Endometrial microvascular endothelial cells (primary cell): ENCODE measurements around the gene RTP5. TPM values are rescaled to one million over a fixed set of nuclear protein-coding genes. Genes with fewer than 3 reads are reported as not detected.
"Not testable (repeated sequence)": the region's sequence is repeated elsewhere in the genome, so short reads cannot be mapped to it uniquely, and the experiment has no call there.

Experiments used
- in situ Hi-C: cut with HindIII; loops from 2 replicates; pipeline ENCODE4 v1.10.0; 2017; ENCODE audit warnings: low sequenced_read_pairs, low pct_unique_long_range_greater_than_20kb; ENCODE audit errors: inconsistent ontology term
- total RNA-seq: library from RNA; depleted of rRNA; stranded (reverse); fragments of >200 nt; gene quantifications from one replicate; pipeline ENCODE4 v1.2.3, GENCODE V29; 2015; ENCODE audit errors: inconsistent ontology term

RTP5 gene
- total RNA-seq, 1 donor from 2014 or later = not detected

- in situ Hi-C loops = no loop called here
These were observed 2.5 kb upstream of the RTP5 start for GRCh38 chr2:241866790-241867645.

GRCh38 chr2:241867776-241868420, 1.6 kb upstream of the RTP5 start:
- in situ Hi-C loops = no loop called here

- in situ Hi-C loops = no loop called here
These were observed 858 bp upstream of the RTP5 start for GRCh38 chr2:241868661-241869081.

- in situ Hi-C loops = no loop called here
These were observed 582 bp downstream of the RTP5 start for GRCh38 chr2:241870081-241870541.

- in situ Hi-C loops = no loop called here
These were observed 1.3 kb downstream of the RTP5 start for GRCh38 chr2:241870611-241871537.

- in situ Hi-C loops = no loop called here
These were observed 2.2 kb downstream of the RTP5 start for GRCh38 chr2:241871538-241872312.

- in situ Hi-C loops = no loop called here
These were observed 2.7 kb downstream of the RTP5 start for GRCh38 chr2:241872313-241872642.

GRCh38 chr2:241873081-241873802, 3.7 kb downstream of the RTP5 start:
- in situ Hi-C loops = no loop called here

- in situ Hi-C loops = no loop called here
These were observed 4.2 kb downstream of the RTP5 start for GRCh38 chr2:241873803-241874110.

- in situ Hi-C loops = no loop called here
These were observed 4.9 kb downstream of the RTP5 start for GRCh38 chr2:241874277-241874925.

GRCh38 chr2:241875754-241876527, 6.4 kb downstream of the RTP5 start:
- in situ Hi-C loops = not testable (repeated sequence)

- in situ Hi-C loops = no loop called here
These were observed 7.1 kb downstream of the RTP5 start for GRCh38 chr2:241876528-241877196.

GRCh38 chr2:241877197-241877685, 7.7 kb downstream of the RTP5 start:
- in situ Hi-C loops = no loop called here

GRCh38 chr2:241877989-241878970, 8.8 kb downstream of the RTP5 start:
- in situ Hi-C loops = no loop called here

GRCh38 chr2:241879326-241879725, 9.8 kb downstream of the RTP5 start:
- in situ Hi-C loops = no loop called here
